ENCODE data around the gene DOCK3. TPM values are rescaled to one million over a fixed set of nuclear protein-coding genes. Genes with fewer than 3 reads are reported as not detected.
"Not testable (repeated sequence)": the region's sequence is repeated elsewhere in the genome, so short reads cannot be mapped to it uniquely, and the experiment has no call there.

Gene DOCK3
- total RNA-seq, 8 experiments from 2014 or later = 1.0 to 17.3 (median 9.7) TPM

DNA sequence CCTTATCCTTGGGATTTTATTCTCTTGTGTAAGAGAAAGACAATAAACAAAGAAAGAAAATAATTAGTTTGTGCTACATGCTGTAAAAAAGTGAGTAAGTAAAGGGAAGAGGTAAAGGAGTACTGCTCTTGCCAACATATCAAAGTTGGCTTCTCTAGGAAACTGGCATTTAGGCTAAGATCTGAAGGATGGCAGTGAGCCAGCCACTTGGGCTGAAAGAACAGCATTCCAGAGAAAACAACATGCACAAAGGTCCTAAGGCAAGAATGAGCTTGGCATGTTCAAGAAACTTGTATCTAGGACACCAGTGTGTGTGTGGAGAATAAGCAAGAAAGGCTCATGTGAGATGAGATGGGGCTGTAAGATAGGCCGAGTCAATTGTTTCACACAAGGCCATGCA is 464.9 kb downstream of the DOCK3 start:
- no peak overlapping the region for H3K4me3 ChIP-seq
- in situ Hi-C loops (cut with MboI; ENCODE audit: low pct_unique_long_range_greater_than_20kb in 2 of 9, low sequenced_read_pairs in 9 of 9, unreplicated experiment in 9 of 9) = no loop called here
- ATAC-seq (replicated peaks in 6 of 8) = peak in 1 of 8 experiments; percentile 76
- 57 to 100% (median 88%) methylated on average over 1 of the region's 1 CpG; no CpG with 5 or more reads in 4 of the 10 experiments for WGBS, 10 experiments
- H3K4me1 ChIP-seq (replicated peaks in 1 of 2) = no peaks in the 10 kb centered on the region
- no peak overlapping the region for H3K27ac ChIP-seq

DNA sequence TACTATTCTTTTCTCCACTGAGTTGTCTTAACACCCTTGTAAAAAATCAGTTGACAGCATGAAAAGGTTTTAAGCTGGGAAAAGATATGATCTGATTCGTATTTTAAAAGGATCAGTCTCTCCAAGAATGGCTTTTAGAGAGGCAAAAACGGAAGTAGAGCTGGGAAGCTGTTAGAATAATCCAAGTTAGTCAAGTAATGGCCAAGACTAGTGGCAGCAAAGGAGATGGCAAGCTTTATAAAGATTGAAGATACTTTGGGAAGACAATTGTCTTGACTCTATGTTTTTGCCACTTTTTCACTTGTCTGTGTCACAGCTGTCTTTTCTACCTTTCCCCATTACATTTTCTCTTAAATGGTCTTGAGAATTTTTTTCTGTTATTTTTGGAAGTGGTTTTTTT is 466.8 kb downstream of the DOCK3 start:
- Histone ChIP-seq H3K4me1 (replicated peaks in 1 of 2) (no peaks in the 10 kb centered on the region), H3K4me3 (no peak overlapping the region), H3K27ac (no peak overlapping the region)
- ATAC-seq (replicated peaks in 6 of 8) = no peak
- 0 to 69% (median 27%) methylated on average over 1 to 2 of the region's 2 CpGs; no CpG with 5 or more reads in 1 of the 10 experiments for WGBS, 10 experiments
- in situ Hi-C loops (cut with MboI; ENCODE audit: low pct_unique_long_range_greater_than_20kb in 2 of 9, low sequenced_read_pairs in 9 of 9, unreplicated experiment in 9 of 9) = no loop called here

DNA sequence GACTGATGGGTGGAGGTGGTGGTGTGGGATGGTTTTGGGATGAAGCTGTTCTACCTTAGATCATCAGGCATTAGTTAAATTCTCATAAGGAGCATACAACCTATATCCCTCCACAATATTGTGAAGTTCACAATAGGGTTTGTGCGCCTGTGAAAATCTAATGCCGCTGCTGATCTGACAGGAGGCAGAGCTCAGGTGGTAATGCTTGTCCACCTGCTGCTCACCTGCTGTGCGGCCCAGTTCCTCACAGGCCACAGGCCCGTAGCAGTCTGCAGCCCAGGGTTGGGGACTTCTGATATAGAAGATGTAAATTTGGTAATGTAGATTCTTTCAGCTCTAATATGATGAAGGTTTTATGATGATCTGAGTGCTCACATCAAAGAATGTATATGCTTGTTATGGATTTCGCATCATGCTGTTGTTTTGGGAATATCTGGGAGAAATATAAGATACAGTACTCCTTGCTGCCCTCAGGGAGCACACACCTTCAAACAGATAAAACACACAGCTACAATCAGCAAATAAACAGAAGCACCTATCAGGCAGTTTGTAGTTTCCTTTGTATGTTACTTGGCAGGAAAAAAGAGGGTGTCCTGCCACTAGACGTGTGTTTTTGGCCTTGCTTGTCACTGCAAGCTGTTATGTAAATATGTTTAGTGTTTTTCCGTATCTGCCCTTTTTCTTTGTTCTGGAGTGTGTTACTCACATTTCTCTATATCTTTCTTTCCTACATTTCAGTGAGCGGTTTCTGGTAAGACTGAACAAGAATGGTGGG is 471.3 kb downstream of the DOCK3 start:
- H3K27ac ChIP-seq = no peak overlapping the region
- no peaks in the 10 kb centered on the region for H3K4me1 ChIP-seq (replicated peaks in 1 of 2)
- 36 to 94% (median 73%) methylated on average over 2 to 7 of the region's 8 CpGs; no CpG with 5 or more reads in 1 of the 10 experiments for WGBS, 10 experiments
- no peak overlapping the region for H3K4me3 ChIP-seq
- in situ Hi-C loops (cut with MboI; ENCODE audit: low pct_unique_long_range_greater_than_20kb in 2 of 9, low sequenced_read_pairs in 9 of 9, unreplicated experiment in 9 of 9) = no loop called here
- ATAC-seq (replicated peaks in 6 of 8) = peak in 1 of 8 experiments; percentile 32

DNA sequence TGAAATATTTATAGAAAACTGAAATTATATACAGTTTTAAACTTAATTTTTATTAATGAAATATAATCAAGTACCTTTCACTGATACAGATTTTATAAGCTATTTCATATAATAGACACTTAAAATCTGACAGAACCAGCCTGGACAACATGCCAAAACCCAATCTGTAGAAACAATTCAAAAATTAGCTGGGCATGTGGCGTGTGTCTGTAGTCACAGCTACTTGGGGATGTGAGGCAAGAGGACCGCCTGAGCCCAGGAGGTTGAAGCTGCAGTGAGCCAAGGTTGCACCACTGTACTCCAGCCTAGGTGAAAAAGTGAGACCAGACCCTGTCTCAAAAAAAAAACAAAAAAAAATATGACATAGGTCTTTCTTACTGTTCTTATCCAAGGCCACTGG is 472.1 kb downstream of the DOCK3 start:
- ATAC-seq (replicated peaks in 6 of 8) = no peak
- 70 to 100% (median 88%) methylated on average over 1 to 2 of the region's 2 CpGs; no CpG with 5 or more reads in 2 of the 10 experiments for WGBS, 10 experiments
- Histone ChIP-seq H3K27ac (no peak overlapping the region), H3K4me1 (replicated peaks in 1 of 2) (no peaks in the 10 kb centered on the region), H3K4me3 (no peak overlapping the region)
- in situ Hi-C loops (cut with MboI; ENCODE audit: low pct_unique_long_range_greater_than_20kb in 2 of 9, low sequenced_read_pairs in 9 of 9, unreplicated experiment in 9 of 9) = no loop called here

DNA sequence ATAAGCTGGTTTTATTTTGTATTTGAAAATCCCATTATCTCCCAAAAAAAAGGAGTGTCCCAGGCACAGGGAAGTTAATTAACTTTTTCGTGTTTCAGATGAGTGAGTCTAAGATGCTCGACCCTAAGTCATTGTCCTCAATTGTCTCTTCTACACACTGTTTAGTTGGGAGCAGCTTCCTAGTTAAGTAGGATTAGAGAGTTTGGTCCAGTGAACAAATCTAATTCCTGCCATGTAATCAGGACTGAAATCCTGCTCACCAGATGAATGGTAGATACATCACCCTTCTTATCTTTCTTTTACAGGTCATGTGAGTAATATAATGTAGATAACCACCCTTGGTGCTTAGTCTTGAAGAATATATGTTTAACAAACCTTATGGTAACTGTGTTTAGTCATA is 481.4 kb downstream of the DOCK3 start:
- Histone ChIP-seq H3K27ac (no peak overlapping the region), H3K4me3 (no peak overlapping the region), H3K4me1 (replicated peaks in 1 of 2) (no peaks in the 10 kb centered on the region)
- no peak for ATAC-seq (replicated peaks in 6 of 8)
- 17 to 93% (median 74%) methylated on average over 2 of the region's 2 CpGs; no CpG with 5 or more reads in 2 of the 10 experiments for WGBS, 10 experiments
- in situ Hi-C loops (cut with MboI; ENCODE audit: low pct_unique_long_range_greater_than_20kb in 2 of 9, low sequenced_read_pairs in 9 of 9, unreplicated experiment in 9 of 9) = no loop called here

DNA sequence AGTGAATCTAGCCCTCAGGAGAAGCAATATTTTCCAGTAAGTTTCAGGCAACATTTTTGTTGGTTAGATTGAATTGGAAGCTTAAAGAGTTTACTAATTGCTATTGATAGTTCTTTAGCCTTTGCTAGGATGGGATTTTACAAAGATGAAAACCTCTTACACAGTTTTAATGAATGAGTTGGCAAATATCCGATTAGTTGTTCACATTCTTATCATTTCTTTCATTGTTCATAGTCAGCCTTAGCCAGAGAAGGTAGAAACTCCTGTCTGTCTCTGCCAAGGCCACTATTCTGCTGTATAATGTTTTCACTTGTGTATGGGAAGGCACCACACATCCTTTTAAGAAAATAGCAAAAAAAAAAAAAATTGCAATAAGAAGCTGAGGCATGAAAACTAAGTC is 488.3 kb downstream of the DOCK3 start:
- H3K27ac ChIP-seq = no peak overlapping the region
- WGBS, 10 experiments = 0 to 100% (median 100%) methylated on average over 1 of the region's 1 CpG; no CpG with 5 or more reads in 1 of the 10 experiments
- no peak overlapping the region for H3K4me3 ChIP-seq
- no peaks in the 10 kb centered on the region for H3K4me1 ChIP-seq (replicated peaks in 1 of 2)
- no peak for ATAC-seq (replicated peaks in 6 of 8)
- in situ Hi-C loops (cut with MboI; ENCODE audit: low pct_unique_long_range_greater_than_20kb in 2 of 9, low sequenced_read_pairs in 9 of 9, unreplicated experiment in 9 of 9) = no loop called here

DNA sequence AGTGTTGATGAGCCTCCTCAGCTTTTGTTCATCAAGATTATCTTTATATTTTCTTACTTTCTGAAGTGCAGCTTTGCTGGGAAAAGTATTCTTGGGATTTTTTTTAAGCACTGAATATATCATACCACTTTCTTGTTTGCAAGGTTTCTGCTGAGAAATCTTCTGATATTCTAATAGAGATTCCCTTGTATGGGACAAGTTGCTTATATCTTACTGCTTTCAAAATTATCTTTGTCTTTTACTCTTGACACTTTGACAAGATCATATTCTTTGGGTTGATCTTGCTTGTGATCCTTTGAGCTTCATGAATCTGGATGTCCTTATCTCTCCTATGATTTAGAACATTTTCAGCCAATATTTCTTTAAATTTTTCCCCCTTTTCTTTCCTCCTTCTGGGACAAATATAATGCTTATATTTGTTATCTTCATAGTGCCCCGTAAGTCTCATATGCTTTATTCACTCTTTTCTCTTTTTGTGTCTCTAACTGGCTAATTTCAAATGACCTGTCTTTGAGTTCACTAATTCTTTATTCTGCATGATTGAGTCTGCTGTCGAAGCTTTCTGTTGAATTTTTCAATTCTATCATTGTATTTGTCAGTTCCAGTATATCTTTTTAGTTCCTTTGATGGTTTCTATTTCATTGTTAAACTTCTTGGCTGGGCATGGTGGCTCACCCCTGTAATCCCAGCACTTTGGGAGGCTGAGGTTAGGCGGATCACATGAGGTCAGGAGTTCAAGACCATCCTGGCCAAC is 499.0 kb downstream of the DOCK3 start:
- Histone ChIP-seq H3K4me3 (no peak overlapping the region), H3K4me1 (replicated peaks in 1 of 2) (no peaks in the 10 kb centered on the region), H3K27ac (no peak overlapping the region)
- in situ Hi-C loops (cut with MboI; ENCODE audit: low pct_unique_long_range_greater_than_20kb in 2 of 9, low sequenced_read_pairs in 9 of 9, unreplicated experiment in 9 of 9) = no loop called here
- no peak for ATAC-seq (replicated peaks in 6 of 8)
- 44 to 95% (median 74%) methylated on average over 1 to 3 of the region's 3 CpGs for WGBS, 10 experiments

DNA sequence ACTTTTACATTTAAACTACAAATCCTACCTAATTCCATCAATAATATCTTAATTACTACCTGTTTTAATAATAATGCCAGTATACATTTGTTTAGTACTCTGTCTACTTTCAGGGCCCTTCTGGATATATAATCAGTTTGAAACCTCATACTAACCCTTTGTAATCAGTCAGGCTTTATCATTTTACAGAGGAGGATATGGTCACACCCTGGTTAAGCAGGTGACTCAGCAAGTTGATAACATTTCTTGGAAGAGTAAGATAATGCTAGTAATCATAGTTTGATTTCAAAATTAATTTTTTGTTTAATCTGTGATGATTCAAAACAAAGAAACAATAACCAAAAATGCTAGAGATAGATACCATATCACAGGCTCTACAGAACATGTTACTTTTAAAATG is 502.2 kb downstream of the DOCK3 start:
- Histone ChIP-seq H3K4me3 (no peak overlapping the region), H3K27ac (no peak overlapping the region), H3K4me1 (replicated peaks in 1 of 2) (no peaks in the 10 kb centered on the region)
- in situ Hi-C loops (cut with MboI; ENCODE audit: low pct_unique_long_range_greater_than_20kb in 2 of 9, low sequenced_read_pairs in 9 of 9, unreplicated experiment in 9 of 9) = no loop called here
- ATAC-seq (replicated peaks in 6 of 8) = no peak

DNA sequence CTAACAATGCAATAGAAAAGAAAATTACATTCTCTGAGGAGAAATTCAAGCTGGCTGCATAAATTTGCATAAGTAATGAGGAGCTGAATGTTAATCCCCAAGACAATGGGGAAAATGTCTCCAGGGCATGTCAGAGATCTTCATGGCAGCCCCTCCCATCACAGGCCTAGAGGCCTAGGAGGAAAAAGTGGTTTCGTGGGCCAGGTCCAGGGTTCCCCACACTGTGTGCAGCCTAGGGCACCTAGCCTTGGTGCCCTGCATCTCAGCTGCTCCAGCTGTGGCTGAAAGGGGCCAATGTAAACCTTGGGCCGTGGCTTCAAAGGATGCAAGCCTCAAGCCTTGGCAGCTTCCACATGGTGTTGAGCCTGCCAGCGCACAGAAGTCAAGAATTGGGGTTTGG is 511.7 kb downstream of the DOCK3 start:
- in situ Hi-C loops (cut with MboI; ENCODE audit: low pct_unique_long_range_greater_than_20kb in 2 of 9, low sequenced_read_pairs in 9 of 9, unreplicated experiment in 9 of 9); H3K4me1 ChIP-seq (replicated peaks in 1 of 2); H3K4me3 ChIP-seq; ATAC-seq (replicated peaks in 6 of 8); H3K27ac ChIP-seq: not testable (repeated sequence)
- 33 to 100% (median 83%) methylated on average over 1 to 2 of the region's 3 CpGs; no CpG with 5 or more reads in 7 of the 10 experiments for WGBS, 10 experiments

DNA sequence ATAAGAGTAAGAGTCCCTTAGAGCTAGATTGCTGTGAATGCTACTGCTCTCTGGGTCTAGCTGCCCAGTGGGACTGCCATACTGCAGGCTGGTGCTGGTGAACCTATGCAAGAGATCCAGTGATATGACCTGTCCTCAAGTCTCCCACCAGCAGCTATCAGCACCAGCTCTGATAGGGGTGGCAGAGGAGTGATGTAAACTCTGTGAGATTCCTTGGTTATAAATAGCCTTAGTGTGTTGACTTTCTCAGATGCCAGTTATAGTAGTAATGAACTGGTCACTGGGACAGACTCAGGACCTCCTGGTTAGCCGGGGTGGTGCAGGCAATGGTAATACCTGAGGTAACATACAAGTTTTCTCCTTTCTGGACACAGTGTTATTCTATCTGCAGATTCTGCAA is 515.5 kb downstream of the DOCK3 start:
- H3K27ac ChIP-seq = no peak overlapping the region
- no peak for ATAC-seq (replicated peaks in 6 of 8)
- WGBS, 10 experiments = 25 to 100% (median 76%) methylated on average over 1 of the region's 1 CpG; no CpG with 5 or more reads in 6 of the 10 experiments
- H3K4me3 ChIP-seq = no peak overlapping the region
- H3K4me1 ChIP-seq (replicated peaks in 1 of 2) = no peaks in the 10 kb centered on the region
- in situ Hi-C loops (cut with MboI; ENCODE audit: low pct_unique_long_range_greater_than_20kb in 2 of 9, low sequenced_read_pairs in 9 of 9, unreplicated experiment in 9 of 9) = no loop called here

DNA sequence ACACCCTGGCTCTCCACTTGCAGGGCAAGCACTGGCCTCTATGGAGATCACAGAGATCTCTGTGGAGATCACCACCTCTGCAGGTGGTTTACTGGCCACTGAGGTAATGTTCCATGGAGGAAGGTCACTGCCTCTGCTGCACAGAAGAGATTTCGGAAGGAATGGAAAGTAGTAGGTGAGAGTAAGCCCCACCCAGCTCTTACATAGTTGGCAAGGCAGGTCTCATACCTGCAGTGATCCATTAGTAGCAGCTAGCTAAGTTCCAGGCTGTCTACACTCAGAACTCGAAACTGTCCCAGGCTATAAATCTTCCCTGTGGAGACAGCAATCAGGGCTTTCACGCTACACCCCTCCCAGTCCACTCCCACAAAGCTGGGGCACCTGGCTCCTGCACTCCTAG is 516.1 kb downstream of the DOCK3 start:
- WGBS, 10 experiments = 39 to 80% (median 41%) methylated on average over 1 to 2 of the region's 3 CpGs; no CpG with 5 or more reads in 6 of the 10 experiments
- in situ Hi-C loops (cut with MboI; ENCODE audit: low pct_unique_long_range_greater_than_20kb in 2 of 9, low sequenced_read_pairs in 9 of 9, unreplicated experiment in 9 of 9) = no loop called here
- ATAC-seq (replicated peaks in 6 of 8) = no peak
- no peak overlapping the region for H3K4me3 ChIP-seq
- H3K27ac ChIP-seq = no peak overlapping the region
- no peaks in the 10 kb centered on the region for H3K4me1 ChIP-seq (replicated peaks in 1 of 2)

DNA sequence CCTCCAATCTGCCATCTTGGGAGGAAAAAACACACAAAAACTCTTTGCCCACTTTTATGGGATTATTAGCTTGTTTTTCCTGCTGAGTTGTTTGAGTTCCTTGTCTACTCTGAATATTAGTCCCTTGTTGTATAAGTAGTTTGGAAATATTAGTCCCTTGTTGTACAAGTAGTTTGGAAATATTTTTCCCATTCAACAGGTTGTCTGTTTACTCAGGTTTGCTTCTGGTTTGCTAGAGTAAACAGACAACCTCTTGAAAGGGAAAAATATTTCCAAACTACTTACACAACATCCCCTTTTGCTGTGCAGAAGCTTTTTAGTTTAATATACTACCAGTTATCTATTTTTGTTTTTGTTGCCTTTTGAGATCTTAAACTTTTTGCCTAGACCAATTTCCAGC is 517.0 kb downstream of the DOCK3 start:
- in situ Hi-C loops (cut with MboI; ENCODE audit: low pct_unique_long_range_greater_than_20kb in 2 of 9, low sequenced_read_pairs in 9 of 9, unreplicated experiment in 9 of 9) = no loop called here
- Histone ChIP-seq H3K27ac (no peak overlapping the region), H3K4me1 (replicated peaks in 1 of 2) (no peaks in the 10 kb centered on the region), H3K4me3 (no peak overlapping the region)
- ATAC-seq (replicated peaks in 6 of 8) = no peak

DNA sequence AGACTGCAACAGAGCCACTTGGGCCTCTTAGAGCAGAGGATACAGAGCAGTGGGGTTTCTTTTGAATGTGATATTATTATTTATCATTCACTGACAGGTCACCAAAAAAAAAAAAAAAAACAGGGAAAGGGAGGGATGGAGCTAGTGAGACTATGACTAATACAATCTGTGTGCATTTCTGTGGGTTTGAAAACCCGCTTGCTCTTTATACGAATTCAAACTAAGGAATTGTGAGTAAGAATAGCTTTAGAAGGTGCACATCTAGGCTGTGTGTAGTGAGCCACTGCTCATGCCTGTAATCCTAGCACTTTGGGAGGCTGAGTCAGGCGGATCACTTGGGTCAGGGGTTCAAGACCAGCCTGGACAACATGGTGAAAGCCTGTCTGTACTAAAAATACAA is 523.8 kb downstream of the DOCK3 start:
- ATAC-seq (replicated peaks in 6 of 8) = peak in 2 of 8 experiments; percentile 84 to 88
- 8 to 96% (median 84%) methylated on average over 2 to 3 of the region's 3 CpGs; no CpG with 5 or more reads in 2 of the 10 experiments for WGBS, 10 experiments
- in situ Hi-C loops (cut with MboI; ENCODE audit: low pct_unique_long_range_greater_than_20kb in 2 of 9, low sequenced_read_pairs in 9 of 9, unreplicated experiment in 9 of 9) = no loop called here
- no peak overlapping the region for H3K27ac ChIP-seq
- no peak overlapping the region for H3K4me3 ChIP-seq
- H3K4me1 ChIP-seq (replicated peaks in 1 of 2) = no peaks in the 10 kb centered on the region
